NCI-H146 (cell line): Measurements from ENCODE around the gene CFAP107.
"Not testable (repeated sequence)": the region's sequence is repeated elsewhere in the genome, so short reads cannot be mapped to it uniquely, and the experiment has no call there.

Experiments
- DNase-seq: peaks from one replicate; lab custom pipeline; 2025; lab: John Stamatoyannopoulos, UW

CFAP107 gene, protein sequence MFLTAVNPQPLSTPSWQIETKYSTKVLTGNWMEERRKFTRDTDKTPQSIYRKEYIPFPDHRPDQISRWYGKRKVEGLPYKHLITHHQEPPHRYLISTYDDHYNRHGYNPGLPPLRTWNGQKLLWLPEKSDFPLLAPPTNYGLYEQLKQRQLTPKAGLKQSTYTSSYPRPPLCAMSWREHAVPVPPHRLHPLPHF

DNA sequence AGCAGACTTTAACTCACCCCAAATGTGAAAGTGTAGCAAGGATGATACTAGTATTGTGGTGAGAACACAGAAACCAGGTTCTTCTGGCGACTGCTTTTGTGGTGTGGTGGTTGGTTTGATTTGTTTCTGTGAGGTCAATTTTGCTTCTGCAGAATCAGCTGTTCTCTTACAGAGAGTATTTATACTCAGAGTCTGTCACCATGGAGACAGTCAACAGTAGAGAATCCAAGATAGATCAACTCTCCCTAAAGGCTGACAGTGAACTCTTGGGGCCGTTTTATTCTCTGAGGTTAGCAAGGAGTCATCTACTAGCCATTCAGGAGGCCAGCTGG, at the start of gene CFAP107:
Gene CFAP107, plus strand, starts transcription at position 209 of the 332 bp plus-strand sequence. CDS start 231 bp downstream, outside the sequence.
- DNase-seq, result no peak

DNA sequence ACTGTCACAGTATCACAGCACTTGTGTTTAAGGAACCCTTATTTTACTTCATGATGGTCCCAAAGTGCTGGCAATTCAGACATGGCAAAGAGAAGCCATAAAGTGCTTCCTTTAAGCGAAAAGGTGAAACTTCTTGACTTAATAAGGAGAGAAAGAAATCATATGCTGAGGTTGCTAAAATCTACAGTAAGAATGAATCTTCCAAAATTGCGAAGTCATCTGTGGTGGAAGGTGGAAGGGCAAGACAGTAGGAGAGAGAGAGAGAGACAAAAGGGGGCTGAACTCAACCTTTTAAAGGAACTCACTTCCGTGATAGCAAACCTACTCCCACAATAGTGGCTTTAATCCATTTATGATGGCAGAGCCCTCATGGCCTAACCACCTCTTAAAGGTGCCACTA, 49.3 kb upstream of the CFAP107 start:
- no peak for DNase-seq

DNA sequence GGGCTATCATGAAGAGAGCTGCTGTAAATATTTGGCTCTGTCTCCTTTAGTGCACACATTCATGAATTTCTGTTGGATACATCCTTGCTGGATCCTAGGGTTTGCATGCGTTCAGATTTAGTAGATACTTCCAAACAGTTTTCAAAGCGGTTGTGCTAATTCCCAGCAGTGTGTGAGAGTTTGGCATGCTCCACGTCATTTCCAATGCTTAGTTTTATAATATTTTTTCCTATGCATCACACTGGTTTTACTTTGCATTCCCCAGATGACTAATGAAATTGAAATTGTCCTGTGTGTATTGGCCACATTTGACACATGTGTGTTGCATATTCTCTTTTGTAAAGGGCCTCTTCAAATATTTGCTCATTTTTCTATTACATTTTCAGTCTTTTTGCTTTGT, 48.6 kb upstream of the CFAP107 start:
- DNase-seq, result no peak

DNA sequence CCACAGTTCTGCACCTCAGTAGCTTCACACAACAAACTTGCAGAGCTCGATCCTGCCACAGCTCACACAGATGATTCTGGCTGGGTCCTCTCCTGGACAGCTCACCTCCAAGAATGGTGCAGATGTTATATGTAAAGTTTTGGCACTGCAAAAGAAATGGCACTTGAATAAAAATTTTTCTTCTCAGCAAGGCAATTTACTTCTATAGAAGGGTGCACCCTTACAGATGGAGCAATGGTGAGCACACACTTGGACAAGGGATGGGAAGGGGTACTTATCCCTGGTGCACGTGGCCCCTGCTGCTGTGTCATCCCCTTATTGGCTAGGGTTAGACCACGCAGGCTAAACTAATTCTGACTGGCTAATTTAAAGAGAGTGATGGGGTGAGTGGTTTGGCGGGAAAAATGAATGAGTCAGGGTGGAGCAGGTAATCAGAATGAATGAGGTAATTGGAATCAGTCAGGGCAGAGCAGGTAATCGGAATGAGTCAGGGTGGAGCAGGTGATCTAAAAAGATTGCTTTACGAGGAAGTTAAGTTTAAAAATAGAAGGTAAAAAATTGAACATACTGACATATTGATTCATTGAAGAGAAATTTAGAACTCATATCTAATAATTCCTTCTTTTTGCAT, 42.1 kb upstream of the CFAP107 start:
- no peak for DNase-seq

DNA sequence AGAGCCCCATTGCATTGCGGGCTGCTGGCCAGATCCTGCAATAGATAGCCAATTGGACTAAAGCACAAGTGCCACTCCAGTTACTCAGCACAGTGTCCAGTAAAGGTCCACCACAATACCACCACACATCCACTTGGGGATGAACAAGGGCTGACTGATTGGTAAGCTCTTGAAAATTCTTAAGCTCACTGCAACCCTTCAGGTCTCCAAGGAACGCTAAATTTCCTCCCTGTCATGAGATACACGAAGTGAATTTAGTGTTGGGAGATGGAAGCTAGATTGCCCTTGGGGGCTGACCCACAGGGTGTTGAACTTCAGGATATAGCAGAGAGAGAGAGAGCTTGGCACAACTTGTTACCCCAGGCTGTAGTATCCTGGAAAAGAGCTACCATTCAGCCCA, 39.9 kb upstream of the CFAP107 start:
- no peak for DNase-seq

DNA sequence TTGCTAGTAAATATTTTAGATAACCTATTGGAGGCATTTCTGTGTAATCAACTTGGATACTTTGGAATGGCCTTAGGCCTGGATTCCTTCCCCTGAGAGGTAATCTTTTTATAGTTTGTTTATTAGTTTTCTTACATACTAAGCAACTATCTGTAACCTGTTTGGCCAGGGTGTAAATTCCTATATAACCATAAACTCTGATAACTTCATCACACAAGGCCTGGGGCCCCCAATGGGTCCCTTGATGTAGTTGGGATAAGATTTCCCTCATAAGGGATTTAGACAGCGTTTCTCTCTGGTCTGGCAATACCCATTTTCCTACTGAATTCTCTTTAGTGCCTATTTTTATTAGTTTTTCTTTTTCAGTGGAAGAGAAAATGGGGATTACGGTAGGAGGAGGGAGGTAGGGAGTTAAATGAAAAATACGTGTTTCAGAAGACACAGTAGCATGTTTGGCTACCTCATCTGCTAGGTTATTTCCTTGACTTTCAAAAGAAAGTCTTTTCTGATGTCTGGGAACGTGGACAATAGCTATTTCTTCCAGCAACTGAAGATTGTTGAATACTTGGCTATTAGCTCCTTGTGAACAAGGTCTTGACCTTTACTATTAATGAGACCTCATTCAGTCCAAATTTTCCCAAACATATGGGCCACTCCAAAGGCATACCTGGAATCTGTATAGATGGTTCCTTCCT, 37.5 kb upstream of the CFAP107 start:
- no peak for DNase-seq

DNA sequence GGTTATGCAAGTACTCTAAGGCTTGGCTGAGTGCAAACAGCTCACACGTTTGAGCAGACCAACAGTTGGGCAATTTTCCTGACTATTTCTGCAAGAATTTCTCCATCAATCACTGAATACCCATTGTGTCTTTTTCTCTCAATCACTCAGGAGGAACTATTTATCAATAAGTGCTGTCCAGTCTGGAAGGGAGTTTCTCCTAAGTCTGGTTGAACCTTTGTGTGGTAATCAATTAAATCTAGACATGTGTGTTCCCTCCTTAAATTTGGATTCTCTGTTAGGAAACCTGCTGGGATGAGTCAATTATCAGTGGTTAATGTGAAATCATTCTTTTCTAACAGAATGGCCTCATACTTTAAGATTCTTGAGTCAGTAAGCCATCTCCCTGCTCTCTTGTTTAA, 36.9 kb upstream of the CFAP107 start:
- no peak for DNase-seq

DNA sequence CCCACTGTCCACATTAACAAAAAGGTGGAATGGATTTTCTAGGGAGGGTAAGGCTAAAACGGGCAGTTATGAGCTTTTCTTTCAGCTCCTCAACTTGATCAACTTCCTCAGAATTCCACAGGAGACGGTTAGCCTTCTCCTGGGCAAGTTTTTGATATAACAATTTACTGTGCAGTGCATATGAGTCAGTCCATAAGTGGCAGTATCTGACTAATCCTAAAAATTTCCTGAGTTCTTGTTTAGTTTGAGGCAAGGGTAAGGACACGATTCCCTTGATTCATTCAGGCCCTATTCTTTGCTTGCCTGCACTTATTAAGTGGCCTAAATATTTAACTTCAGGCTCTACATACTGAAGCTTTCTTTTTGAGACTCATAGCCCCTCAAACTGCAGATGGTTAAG, 36.3 kb upstream of the CFAP107 start:
- no peak for DNase-seq

DNA sequence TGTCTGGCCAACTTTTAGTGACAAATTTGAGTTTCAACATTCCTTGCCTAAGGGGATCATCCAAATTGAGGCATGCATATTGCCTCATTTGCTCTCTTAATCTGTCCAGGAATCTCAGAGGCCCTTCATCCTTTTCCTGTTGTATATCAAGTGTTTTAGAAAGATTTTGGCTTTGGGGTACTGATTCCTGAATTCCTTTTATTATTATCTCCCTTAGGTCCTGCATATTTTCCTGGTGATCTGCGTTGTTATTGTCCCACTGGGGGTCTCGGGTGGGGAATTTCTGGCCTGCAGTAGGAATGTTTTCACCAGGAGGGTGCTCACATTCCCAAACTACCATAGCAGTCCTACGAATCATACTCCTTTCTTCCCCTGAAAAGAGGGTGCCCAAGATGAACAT, 34.5 kb upstream of the CFAP107 start:
- DNase-seq, result no peak

DNA sequence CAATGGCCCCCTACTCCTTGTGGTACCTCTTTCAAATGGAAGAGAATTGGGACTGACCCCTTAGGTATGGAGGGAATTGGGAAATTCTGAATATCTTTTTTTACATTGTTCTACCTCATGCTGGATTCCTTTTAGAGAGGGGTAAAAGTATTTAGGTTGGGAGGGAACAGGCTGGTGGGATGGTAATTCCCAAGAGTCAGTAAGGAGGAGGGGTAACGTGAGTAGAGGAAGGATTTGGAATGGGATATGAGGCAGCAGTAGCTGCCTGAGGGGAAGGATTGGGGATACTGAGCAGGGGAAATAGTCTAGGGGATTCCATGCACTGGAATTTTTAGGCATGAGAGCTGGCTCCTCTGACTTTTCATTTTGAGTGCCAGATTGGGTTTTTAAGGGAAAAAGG, 33.9 kb upstream of the CFAP107 start:
- no peak for DNase-seq

DNA sequence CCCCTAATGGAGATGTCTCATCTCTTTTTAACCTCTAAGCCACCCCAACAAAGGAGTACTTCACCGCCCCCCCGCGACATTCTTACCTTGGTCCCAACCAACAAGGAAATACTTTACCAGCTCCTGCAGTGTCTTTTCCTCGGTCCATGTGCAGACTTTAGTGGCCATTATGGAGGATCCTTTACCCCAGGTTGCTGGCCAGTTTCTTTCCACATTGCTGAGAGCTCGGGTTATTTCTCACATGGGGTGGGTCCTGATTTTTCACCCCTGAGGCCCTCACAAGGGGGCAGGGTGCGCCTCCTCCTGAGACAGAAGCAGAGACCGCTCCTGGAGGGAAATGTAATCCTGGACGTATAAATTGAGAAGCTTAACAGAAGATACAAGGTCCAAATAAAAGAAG, 33.1 kb upstream of the CFAP107 start:
- DNase-seq, result no peak

DNA sequence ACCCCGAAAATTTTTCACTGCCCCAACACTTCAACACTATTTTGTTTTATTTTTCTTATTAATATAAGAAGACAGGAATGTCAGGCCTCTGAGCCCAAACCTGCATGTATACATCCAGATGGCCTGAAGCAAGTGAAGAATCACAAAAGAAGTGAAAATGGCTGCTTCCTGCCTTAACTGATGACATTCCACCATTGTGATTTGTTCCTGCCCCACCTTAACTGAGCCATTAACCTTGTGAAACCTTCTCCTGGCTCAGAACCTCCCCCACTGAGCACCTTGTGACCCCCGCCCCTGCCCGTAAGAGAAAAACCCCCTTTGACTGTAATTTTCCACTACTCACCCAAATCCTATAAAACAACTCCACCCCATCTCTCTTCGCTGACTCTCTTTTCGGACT, 32.3 kb upstream of the CFAP107 start:
- DNase-seq, result not testable (repeated sequence)

DNA sequence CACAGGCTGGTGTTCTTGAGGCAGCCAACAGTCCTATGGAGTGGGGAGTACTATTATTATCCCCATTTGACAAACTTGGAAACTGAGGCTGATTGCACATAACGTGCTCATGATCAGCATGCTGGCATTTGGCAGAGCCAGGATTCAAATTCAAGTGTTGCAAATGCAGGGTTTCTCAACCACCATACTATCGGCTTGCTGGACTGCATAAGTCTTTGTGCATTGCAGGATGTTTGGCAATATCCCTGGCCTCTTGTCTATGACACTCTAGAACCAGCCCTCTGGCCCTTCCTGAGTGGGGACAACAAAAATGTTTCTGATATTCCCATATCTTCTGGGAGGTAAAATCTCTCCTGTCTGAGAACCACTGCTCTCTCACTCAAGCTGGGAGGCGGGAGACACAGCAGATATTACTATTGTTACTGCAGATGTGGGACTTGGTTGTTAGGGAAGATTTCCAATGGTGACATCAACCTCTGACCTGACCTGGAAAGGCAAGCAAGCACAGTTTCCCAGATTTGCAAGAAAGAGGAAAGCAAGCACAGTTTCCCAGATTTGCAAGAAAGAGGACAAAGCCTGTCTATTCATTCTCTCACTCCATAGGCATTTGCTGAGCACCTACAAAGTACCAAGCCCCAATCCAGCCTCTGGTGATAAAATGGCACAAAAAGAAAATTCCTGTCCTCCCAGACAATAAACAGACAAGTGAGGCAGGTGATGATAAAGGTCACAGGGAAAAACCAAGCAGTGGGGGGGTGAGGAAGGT, 31.1 kb upstream of the CFAP107 start:
- no peak for DNase-seq

DNA sequence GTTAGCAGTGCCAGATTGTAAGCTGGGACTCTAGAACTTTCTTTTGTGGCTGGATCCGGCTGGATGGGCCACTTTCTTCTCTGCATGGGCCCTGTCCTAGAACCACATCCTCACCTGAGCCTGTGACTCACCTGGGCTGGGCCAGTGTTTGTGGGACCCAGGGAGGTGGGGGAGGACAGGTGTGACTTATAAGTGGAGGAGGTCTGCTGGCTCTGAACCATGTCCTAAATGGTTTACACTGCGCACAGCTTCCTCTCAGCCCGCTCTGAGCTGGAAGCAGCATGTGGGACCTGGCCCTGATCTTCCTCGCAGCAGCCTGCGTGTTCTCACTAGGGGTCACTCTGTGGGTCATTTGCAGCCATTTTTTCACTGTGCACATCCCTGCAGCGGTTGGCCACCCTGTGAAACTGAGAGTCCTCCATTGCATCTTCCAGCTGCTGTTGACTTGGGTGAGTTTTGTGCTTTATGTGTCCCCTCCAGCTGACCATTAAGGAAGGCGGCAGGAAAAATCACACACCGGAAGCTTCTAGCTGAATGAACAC, 30.0 kb upstream of the CFAP107 start, which contains the start of gene AADACL3:
Gene AADACL3, plus strand, starts transcription at position 215 of the 542 bp plus-strand sequence. Its CDS starts 67 bp downstream, at position 282.
- no peak for DNase-seq

DNA sequence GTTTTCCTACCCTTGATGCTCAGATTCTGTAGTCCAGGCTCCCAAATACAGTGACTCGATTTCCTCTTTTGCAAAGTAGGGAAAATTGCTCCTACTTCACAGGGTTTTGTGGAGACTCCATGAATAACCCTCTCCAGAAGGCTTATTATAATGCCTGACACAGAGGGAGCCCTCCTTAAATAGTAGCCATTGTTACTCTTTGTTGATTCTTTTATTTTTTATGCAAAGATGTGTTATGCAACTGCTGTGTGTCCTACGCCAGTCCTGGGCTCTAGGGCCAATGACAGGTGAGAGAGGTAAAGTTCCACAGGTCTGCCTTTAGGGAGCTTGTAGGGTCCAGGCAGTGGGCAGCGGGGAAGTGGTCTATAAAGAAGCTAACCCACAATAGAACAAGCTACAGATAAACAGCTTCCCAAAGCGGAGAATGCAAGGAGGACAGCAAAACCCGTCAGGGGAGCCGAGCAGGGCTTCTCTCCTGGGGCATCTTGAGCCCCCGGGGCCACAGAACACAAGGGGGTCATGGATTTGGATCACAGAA, 28.6 kb upstream of the CFAP107 start:
- DNase-seq, result no peak

DNA sequence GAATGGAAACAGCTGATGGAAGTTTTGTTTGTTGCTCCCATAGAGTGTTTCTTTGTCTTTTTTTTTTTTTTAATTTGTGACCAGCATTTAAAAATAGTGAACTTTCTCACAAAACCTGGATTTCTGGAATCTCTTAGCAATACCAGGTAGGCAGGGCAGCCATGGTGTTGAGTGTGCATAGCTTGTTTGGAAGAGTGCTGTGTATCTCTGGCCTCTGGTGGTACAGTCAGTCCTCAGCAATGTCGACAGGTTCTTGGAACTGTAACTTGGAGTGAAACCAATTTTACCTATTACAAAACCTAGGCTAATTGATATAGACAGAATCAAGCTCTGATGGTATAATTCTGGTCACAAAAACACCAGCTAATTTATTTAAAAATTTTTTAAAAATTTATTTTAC, 23.4 kb upstream of the CFAP107 start:
- no peak for DNase-seq

DNA sequence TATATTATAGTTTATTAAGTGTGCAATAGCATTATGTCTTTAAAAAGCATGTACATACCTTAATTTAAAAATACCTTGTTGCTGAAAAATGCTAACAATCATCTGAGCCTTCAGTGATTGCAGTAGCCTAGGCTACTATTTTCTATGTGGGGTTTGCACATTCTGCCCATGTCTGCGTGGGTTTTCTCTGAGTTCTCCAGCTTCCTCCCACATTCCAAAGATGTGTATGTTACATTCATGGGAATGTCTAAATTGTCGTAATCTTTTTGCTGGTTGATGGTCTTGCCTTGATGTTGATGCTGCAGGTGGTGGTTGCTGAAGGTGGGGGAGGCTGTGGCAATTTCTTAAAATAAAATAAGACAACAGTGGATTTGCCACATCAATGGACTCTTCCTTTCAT, 17.6 kb upstream of the CFAP107 start:
- DNase-seq, result no peak

DNA sequence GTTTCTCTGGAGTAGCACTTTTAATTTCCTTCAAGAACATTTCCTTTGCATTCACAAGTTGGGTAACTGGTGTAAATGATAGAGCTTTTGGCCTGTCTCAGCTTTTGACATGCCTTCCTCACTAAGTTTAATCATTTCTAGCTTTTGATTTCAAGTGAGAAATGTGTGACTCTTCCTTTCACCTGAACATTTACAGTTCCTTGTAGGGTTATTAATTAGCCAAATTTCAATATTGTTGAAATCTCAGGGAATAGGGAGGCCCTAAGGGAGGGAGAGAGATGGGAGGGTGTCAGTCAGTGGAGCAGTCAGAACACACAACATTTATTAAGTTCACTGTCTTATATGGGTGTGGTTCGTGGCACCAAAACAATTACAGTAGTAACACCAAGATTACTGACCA, 15.8 kb upstream of the CFAP107 start:
- no peak for DNase-seq

DNA sequence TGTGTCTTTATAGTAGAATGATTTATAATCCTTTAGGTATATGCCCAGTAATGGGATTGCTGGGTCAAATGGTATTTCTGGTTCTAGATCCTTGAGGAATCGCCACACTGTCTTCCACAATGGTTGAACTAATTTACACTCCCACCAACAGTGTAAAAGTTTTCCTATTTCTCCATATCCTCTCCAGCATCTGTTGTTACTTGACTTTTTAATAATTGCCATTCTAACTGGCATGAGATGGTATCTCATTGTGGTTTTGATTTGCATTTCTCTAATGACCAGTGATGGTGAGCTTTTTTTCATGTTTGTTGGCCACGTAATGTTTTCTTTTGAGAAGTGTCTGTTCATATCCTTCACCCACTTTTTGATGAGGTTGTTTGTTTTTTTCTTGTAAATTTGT, 14.9 kb upstream of the CFAP107 start:
- not testable (repeated sequence) for DNase-seq

DNA sequence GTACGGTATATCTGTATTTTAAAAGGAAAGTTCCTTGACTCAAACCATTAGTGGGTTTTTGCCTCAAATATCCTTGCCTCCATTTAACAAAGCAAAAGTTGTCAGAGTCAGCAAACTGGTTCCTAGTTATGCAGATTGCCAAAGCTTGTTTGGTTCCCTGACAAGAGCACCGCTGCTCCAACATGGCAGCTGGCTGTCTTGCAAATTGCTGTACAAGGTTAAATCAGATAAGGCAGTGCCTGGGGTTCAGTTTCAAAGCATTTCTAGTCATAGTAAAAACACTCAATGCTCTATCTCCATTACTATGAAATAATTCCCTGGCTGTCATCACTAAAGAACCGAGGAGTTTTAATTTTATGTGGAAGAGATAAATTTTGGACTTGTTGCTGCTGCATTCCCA, 11.3 kb upstream of the CFAP107 start:
- no peak for DNase-seq

DNA sequence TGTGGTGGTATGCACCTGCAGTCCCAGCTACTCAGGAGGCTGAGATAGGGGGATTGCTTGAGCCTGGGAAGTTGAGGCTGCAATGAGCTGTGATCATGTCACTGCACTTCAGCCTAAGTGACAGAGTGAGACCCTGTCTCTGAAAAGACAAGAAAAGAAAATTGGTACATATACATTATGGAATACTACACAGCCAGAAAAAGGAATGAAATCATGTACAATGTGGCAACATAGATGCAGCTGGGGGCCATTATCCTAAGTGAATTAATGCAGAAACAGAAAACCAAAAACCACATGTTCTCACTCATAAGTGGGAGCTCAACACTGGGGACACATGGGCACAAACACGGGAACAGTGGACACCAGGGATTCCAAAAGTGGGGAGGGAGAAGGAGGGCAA, 7.1 kb upstream of the CFAP107 start:
- no peak for DNase-seq

DNA sequence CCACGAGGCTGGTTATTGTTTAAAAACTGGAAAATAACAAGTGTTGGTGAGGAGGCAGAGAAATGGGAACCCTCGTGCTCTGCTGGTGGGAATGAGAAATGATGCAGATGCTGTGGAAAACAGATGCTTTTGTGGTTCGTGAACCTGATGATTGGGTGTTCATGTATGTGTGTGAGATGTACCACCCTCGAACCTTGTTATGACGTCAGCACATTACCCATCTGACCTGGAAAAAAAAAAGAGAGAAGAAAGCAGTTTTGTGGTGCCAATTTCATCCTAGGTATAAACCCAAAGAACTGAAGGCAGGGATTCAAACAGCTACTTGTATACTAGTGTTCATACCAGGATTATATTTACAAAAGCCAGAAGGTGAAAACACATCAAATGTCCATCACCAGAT, 6.4 kb upstream of the CFAP107 start:
- no peak for DNase-seq
